ENCODE results near the gene ARHGAP26. TPM values are rescaled to one million over a fixed set of nuclear protein-coding genes. Genes with fewer than 3 reads are reported as not detected.

Gene ARHGAP26
- total RNA-seq, 1 donor from 2014 or later: 71.6 TPM

Other genes with a start within 250 kb of the ARHGAP26 start
- gene FGF1, start 84.3 kb upstream of the ARHGAP26 start, total RNA-seq: 316 TPM